ENCODE results near the gene C10orf88.
"Not testable (repeated sequence)": the region's sequence is repeated elsewhere in the genome, so short reads cannot be mapped to it uniquely, and the experiment has no call there.

The C10orf88 gene

DNA sequence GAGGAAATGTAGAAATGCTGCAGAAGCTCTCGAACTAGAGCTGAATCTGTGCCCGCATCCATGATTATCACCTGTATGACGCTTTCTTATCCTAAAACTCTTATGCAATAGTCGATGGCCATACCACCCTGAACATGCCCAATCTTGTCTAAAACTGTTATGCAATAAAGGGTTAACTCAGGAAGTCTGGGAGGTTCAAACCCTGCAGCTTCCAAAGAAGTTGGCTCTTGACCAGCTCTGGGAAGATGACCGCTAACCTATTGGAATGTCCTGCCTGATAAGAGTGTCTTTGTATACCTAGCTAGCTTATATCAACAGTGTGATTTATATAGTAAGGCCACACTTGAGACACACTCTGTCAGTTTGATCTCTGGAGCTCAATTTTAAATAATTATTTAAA lies 3.4 kb upstream of the C10orf88 start:
- no peak for DNase-seq

- no peak for DNase-seq
Measured at GRCh38 chr10:122955892-122956291, 1.9 kb upstream of the C10orf88 start.

DNA sequence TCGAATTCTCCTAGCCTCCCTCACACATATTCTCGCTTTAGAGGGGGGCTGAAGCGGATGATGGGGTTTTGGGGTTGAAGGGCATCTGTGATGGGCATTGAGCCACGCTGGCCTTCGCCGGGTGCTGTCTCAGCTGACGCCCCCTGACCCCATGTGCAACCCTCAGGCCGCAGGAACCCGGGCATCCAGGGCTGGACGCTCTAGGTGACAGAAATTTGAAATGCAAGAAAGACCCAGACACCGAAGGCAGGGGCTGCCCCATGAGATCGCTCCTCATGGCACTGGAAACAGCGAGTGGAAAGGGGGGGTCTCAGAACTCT lies 664 bp upstream of the C10orf88 start:
- DNase-seq, result no peak

DNA sequence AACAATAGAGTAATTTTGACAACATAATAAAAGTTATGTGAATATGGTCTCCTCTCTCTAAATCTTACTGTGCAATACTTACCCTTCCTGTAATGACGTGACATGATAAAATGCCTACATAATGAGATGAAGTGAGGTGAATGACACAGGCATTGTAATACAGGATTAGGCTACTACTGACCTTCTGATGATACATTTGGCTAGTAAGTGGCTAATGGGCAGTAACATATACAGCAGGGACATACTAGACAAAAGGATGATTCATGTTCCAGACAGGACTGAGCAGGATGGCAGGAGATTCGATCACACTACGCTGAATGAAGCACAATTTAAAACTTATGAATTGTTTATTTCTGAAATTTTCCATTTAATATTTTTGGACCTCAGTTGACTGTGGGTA lies 4.7 kb downstream of the C10orf88 start:
- DNase-seq, result no peak

- DNase-seq, result peak; percentile 69
Measured at GRCh38 chr10:122939856-122940543, 14.0 kb downstream of the C10orf88 start.

DNA sequence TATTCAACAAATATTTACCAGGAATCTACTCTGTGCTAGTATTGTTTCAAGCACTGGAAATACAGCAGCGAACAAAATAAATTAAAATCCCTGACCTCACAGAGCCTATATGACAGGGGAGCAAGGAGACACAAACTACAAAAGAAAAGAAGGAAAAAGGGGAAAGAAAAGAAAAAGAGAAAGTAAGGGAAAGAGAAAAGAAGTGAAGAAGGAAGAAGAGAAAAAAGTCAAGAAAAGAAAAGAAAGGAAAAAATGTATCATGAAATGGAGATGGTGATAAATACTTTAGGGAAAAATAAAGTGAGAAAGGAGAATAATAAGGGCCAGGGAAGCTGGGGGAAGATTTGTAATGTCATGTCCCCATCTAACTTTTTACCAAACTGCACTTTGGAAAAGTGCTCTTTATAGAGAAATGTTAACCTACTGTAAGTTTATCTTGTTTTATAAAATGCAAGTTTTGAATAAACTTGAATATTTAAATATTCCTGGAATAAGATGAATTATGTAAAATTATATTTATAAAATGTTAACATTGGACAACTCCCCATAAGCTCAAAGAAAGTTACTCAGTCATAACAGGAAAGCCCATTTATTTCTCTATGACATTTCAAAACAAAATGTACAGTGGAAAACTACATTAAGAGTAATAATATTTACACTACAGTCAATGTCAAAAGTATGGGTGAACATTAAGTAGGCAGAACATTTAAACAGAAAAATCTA lies 14.7 kb downstream of the C10orf88 start:
- no peak for DNase-seq

DNA sequence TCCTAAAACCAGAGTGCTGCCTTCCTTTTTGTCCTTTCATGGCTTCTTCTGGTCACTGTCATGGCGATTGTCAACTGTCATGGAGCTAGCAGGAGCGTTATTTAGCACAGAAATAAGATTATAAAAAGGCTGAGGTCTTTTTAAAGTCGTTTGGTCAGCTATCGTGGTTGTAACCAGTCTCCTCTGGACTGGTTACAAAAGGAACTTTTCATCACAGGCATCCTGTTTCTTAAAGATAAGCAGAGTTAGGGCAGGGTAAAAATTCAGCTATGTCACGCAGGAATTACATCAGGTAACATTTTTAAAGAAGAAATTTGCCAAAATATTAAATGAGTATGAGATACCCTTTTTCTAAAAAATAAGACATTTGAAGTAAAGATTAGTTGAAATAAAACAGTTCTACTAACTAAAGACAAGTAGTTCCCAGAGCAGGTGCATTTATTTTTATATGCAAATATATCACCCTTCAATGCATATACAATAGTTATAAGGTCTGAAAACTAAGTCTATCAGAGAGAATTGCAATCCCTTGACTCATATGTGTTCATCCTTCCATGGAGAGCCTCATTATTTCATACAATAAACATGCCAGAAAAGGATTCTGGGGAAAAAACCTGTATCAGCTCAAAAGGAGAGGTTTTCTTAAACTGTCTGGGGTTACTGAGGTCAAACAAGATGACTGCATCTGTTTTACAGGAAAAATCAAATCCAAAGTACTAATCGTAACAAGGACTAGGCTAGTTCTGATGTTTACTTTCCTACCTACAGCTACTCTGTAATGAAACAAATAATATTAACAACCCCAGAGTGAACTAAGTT lies 22.7 kb downstream of the C10orf88 start:
- peak; percentile 92 for DNase-seq

DNA sequence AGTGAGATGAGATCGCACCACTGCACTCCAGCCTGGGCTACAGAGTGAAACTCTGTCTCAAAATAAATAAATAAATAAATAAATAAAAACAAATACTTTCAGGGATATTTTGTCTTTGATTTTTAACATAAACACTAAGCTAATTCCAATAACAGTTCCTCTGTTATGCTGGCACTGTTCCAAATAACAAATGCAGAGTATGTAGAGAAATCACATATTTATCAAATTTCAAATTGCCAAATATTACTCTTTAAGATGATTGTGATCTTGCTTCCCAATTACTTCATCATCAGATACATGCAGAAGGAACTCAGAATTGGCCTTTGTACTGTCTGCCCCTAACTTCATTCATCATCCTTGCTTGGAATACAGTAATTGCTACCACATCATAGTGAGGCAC lies 23.9 kb downstream of the C10orf88 start:
- no peak for DNase-seq

DNA sequence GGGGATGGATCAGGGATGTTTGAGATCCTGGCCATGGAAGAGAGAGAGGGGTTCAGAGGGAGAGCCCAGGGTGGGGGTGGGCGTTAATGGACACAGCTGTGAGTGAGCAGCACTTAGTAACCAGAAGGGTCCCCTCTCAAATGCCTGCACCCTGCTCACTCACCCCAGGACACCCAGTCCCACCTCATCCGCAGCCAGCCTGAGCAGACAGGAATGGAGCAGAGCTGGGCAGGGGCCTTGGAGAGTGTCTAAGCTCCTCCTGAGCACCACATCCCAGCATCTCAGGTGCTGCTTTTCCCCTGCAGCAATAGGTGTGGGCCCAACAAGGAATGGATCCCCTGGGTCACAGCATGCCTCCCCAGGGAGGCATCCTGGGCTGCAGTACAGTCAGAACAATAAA lies 38.3 kb downstream of the C10orf88 start:
- DNase-seq, result no peak

DNA sequence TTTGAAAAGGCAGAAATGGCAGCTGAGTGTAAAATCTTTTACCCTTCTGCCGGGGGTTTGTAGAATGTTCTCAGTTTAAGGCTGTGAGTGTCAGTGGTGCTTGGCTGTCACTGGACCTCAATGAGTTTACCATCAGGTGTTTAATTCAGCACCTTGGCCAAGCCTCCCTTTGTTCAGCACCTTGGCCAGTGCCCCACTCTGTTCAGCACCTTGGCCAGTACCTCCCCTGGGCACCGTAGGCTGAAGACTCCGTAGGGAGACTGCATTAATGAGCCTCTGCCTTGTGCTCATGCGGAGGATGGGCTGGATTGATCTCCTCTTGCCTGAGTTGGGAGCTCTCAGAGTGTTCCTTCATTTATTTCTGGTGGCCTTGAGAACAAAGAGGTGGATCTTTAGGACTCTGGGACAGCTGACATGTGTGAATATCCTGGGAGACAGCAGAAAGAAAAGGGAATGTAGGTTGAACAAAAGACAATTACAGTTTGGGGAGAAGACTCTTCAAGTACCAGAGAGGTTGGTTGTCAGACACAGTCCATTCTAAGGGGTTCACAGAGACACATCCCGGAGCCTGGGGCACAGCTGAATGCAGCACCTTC lies 42.0 kb downstream of the C10orf88 start:
- peak; percentile 69 for DNase-seq

GRCh38 chr10:122910310-122910709 lies 43.7 kb downstream of the C10orf88 start, which contains the start of gene FAM24A:
Gene FAM24A (plus strand): TSS chr10:122910610. CDS start chr10:122911635, 1,025 bp downstream.
- no peak for DNase-seq

GRCh38 chr10:122903861-122904260 lies 50.2 kb downstream of the C10orf88 start:
- not testable (repeated sequence) for DNase-seq

DNA sequence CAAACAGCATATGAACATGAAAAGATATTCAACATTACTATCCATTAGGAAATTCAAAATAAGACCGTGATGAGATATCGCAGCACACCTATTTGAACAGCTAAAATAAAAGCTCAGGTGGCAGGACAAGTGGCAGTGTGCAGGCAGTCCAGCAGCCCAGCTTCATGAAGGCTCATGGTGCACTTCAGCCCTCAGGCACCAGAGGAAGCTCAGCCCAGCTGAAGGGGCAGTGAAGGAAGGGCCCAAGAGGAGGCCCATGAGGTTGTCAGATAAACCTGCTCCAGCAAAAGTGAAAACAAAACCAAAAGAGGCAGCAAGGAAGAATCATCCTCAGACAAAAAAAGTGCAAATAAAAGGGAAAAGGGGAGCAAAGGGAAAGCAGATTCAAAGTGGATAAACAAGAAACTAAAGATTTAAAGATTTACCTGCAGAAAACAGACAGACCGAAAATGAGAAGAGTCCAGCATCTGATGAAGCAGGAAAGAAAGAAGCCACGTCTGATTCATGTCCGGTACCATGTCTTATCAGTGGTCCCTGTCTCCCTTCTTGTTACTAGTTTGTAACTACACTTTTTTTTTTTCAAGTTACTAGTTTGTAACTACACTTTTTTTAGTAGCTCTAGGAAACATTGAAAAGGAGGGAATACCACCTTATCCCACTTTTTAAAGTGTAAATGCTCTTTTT lies 59.6 kb downstream of the C10orf88 start:
- DNase-seq, result no peak

GRCh38 chr10:122884166-122884565 lies 69.9 kb downstream of the C10orf88 start:
- no peak for DNase-seq

- DNase-seq, result peak; percentile 69
Measured at GRCh38 chr10:122882766-122883165, 71.3 kb downstream of the C10orf88 start.

All from hematopoietic multipotent progenitor cell treated with erythropoietin and hydrocortisone succinate and interleukin-3 and kit ligand, for 8 days (in vitro differentiated cells).